A549 (cell line): ENCODE measurements around the gene GNAI2.

Source experiments
- CTCF ChIP-seq: fragments of >200 bp; sonication (Bioruptor Twin); formaldehyde crosslinking; IDR thresholded peaks from 3 replicates; pipeline ENCODE4 v1.5.1; 2016
- E2F6 ChIP-seq: IDR thresholded peaks from 2 replicates; pipeline ENCODE4 v1.6.1; 2012; ENCODE audit warnings: low read depth, borderline replicate concordance
- EHF ChIP-seq: fragments of 250-450 bp; sonication (Bioruptor Pico); IDR thresholded peaks from 2 replicates; pipeline ENCODE4 v1.5.0; 2020; ENCODE audit warnings: mild to moderate bottlenecking
- MAX ChIP-seq: IDR thresholded peaks from 2 replicates; pipeline ENCODE4 v1.6.1; 2012
- NR3C1 ChIP-seq: fragments of >200 bp; sonication (Bioruptor Twin); formaldehyde crosslinking; IDR thresholded peaks from 3 replicates; pipeline ENCODE4 v1.6.1; 2017
- POLR2A ChIP-seq: IDR thresholded peaks from 2 replicates; pipeline ENCODE4 v1.6.1; 2012; ENCODE audit warnings: mild to moderate bottlenecking, low read length
- REST ChIP-seq: fragments of 200-600 bp; sonication (generic); IDR thresholded peaks from 2 replicates; pipeline ENCODE4 v1.6.1; 2016; ENCODE audit warnings: antibody characterized with exemption, mild to moderate bottlenecking, moderate library complexity

- TF ChIP-seq EHF (CRISPR knock-in tag) (no peak), POLR2A (no peak), CTCF (no peak), REST (no peak), NR3C1 (no peak), MAX (no peak), E2F6 (no peak)
Measured at GRCh38 chr3:50294089-50294488, 58.1 kb downstream of the GNAI2 start.
